Measurements from ENCODE around the gene RETREG1.

Gene RETREG1

GRCh38 chr5:16486711-16487111, 130.1 kb downstream of the RETREG1 start:
- Histone ChIP-seq H3K4me1 (ENCODE audit: insufficient read depth, low read length, poor library complexity, severe bottlenecking) (no peaks in the 10 kb centered on the region), H3K36me3 (ENCODE audit: insufficient read depth, low read length) (no peaks in the 10 kb centered on the region), H4K20me1 (ENCODE audit: insufficient read depth, low read length, poor library complexity, severe bottlenecking) (no peaks in the 10 kb centered on the region), H3K9me3 (ENCODE audit: insufficient read depth, low read depth, low read length) (no peaks in the 10 kb centered on the region), H3F3A (ENCODE audit: low read depth) (no peaks in the 10 kb centered on the region), H3K27me3 (ENCODE audit: insufficient read depth, low read length, poor library complexity, severe bottlenecking) (no peaks in the 10 kb centered on the region), H3K9ac (ENCODE audit: low read depth, low read length, poor library complexity, severe bottlenecking) (no peak overlapping the region), H3K79me2 (ENCODE audit: insufficient read depth, low read length) (no peaks in the 10 kb centered on the region), H3K4me3 (ENCODE audit: low read length, poor library complexity, severe bottlenecking) (no peak overlapping the region), H3K9me2 (replicated peaks; ENCODE audit: low read depth, low read length) (no peaks in the 10 kb centered on the region), H3K4me2 (ENCODE audit: low read depth, low read length, poor library complexity, severe bottlenecking) (no peak overlapping the region), H2AFZ (ENCODE audit: low read length) (no peak overlapping the region)
- TF ChIP-seq, protein P1, sequence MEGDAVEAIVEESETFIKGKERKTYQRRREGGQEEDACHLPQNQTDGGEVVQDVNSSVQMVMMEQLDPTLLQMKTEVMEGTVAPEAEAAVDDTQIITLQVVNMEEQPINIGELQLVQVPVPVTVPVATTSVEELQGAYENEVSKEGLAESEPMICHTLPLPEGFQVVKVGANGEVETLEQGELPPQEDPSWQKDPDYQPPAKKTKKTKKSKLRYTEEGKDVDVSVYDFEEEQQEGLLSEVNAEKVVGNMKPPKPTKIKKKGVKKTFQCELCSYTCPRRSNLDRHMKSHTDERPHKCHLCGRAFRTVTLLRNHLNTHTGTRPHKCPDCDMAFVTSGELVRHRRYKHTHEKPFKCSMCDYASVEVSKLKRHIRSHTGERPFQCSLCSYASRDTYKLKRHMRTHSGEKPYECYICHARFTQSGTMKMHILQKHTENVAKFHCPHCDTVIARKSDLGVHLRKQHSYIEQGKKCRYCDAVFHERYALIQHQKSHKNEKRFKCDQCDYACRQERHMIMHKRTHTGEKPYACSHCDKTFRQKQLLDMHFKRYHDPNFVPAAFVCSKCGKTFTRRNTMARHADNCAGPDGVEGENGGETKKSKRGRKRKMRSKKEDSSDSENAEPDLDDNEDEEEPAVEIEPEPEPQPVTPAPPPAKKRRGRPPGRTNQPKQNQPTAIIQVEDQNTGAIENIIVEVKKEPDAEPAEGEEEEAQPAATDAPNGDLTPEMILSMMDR (conservative IDR thresholded peaks at IDR 0.05; ENCODE audit: low read length), result no peak
- no peak for TF ChIP-seq EZH2phosphoT487 (IDR thresholded peaks at IDR 0.05; ENCODE audit: borderline replicate concordance)

GRCh38 chr5:16485656-16486055, 131.1 kb downstream of the RETREG1 start:
- H3K4me3 ChIP-seq (ENCODE audit: low read length, poor library complexity, severe bottlenecking), result no peak overlapping the region
- H4K20me1 ChIP-seq (ENCODE audit: insufficient read depth, low read length, poor library complexity, severe bottlenecking), result no peaks in the 10 kb centered on the region
- H3K36me3 ChIP-seq (ENCODE audit: insufficient read depth, low read length), result no peaks in the 10 kb centered on the region
- no peaks in the 10 kb centered on the region for H3K9me3 ChIP-seq (ENCODE audit: insufficient read depth, low read depth, low read length)
- H3K4me2 ChIP-seq (ENCODE audit: low read depth, low read length, poor library complexity, severe bottlenecking), result no peak overlapping the region
- no peaks in the 10 kb centered on the region for H3K27me3 ChIP-seq (ENCODE audit: insufficient read depth, low read length, poor library complexity, severe bottlenecking)
- TF ChIP-seq, protein P1 (conservative IDR thresholded peaks at IDR 0.05; ENCODE audit: low read length), result no peak
- TF ChIP-seq EZH2phosphoT487 (IDR thresholded peaks at IDR 0.05; ENCODE audit: borderline replicate concordance), result no peak
- H2AFZ ChIP-seq (ENCODE audit: low read length), result no peak overlapping the region
- no peaks in the 10 kb centered on the region for H3K4me1 ChIP-seq (ENCODE audit: insufficient read depth, low read length, poor library complexity, severe bottlenecking)
- H3K79me2 ChIP-seq (ENCODE audit: insufficient read depth, low read length), result no peaks in the 10 kb centered on the region
- no peaks in the 10 kb centered on the region for H3F3A ChIP-seq (ENCODE audit: low read depth)
- H3K9ac ChIP-seq (ENCODE audit: low read depth, low read length, poor library complexity, severe bottlenecking), result no peak overlapping the region
- no peaks in the 10 kb centered on the region for H3K9me2 ChIP-seq (replicated peaks; ENCODE audit: low read depth, low read length)

- Histone ChIP-seq H3K9ac (ENCODE audit: low read depth, low read length, poor library complexity, severe bottlenecking) (no peak overlapping the region), H3K4me1 (ENCODE audit: insufficient read depth, low read length, poor library complexity, severe bottlenecking) (no peaks in the 10 kb centered on the region), H3K9me2 (replicated peaks; ENCODE audit: low read depth, low read length) (no peaks in the 10 kb centered on the region), H3K4me2 (ENCODE audit: low read depth, low read length, poor library complexity, severe bottlenecking) (no peak overlapping the region), H4K20me1 (ENCODE audit: insufficient read depth, low read length, poor library complexity, severe bottlenecking) (no peaks in the 10 kb centered on the region), H3K36me3 (ENCODE audit: insufficient read depth, low read length) (no peaks in the 10 kb centered on the region), H3F3A (ENCODE audit: low read depth) (no peaks in the 10 kb centered on the region), H3K4me3 (ENCODE audit: low read length, poor library complexity, severe bottlenecking) (no peak overlapping the region), H3K79me2 (ENCODE audit: insufficient read depth, low read length) (no peaks in the 10 kb centered on the region), H3K9me3 (ENCODE audit: insufficient read depth, low read depth, low read length) (no peaks in the 10 kb centered on the region), H3K27me3 (ENCODE audit: insufficient read depth, low read length, poor library complexity, severe bottlenecking) (no peaks in the 10 kb centered on the region), H2AFZ (ENCODE audit: low read length) (no peak overlapping the region)
- TF ChIP-seq, protein P1 (conservative IDR thresholded peaks at IDR 0.05; ENCODE audit: low read length), result no peak
- TF ChIP-seq EZH2phosphoT487 (IDR thresholded peaks at IDR 0.05; ENCODE audit: borderline replicate concordance), result no peak
These were observed 132.7 kb downstream of the RETREG1 start for GRCh38 chr5:16484081-16484480.
